IMR-90 (cell line): ENCODE data around the gene KIF5C. TPM values are rescaled to one million over a fixed set of nuclear protein-coding genes. Genes with fewer than 3 reads are reported as not detected.

Experiments used
- ATAC-seq: fragments of 200-7000 bp; cut with Tn5 transposase; 2 replicates; pipeline ENCODE4 v1.9.1; 2020; ENCODE audit warnings: low read depth, mild to moderate bottlenecking, moderate library complexity
- BruUV-seq: library from RNA; stranded (reverse); fragments of 400-500 nt; replicated peaks from 2 replicates; lab custom pipeline; 2021; lab: Mats Ljungman, UMichigan
- CTCF ChIA-PET: fragments of 300-600 bp; formaldehyde crosslinking; extraction: SDS; loops from one replicate; lab custom pipeline; 2021; ENCODE audit warnings: antibody characterized with exemption; lab: Yijun Ruan, JAX
- POLR2A ChIA-PET: fragments of 300-600 bp; sonication (Branson Sonifier 250); formaldehyde crosslinking; loops from one replicate; lab custom pipeline; 2022; ENCODE audit warnings: antibody characterized with exemption; ENCODE audit not compliant: unreplicated experiment; lab: Charles Lee
- DNase-seq: peaks from one replicate; pipeline ENCODE4 v3.0.0; 2013
- H2AFZ ChIP-seq: replicated peaks from 2 replicates; pipeline ENCODE3; 2013; ENCODE audit warnings: low read length, mild to moderate bottlenecking; ENCODE audit not compliant: poor library complexity
- H2AK5ac ChIP-seq: 2 replicates; pipeline ENCODE4 v1.6.1; 2013; ENCODE audit warnings: low read depth, low read length, inconsistent platforms
- H2AK9ac ChIP-seq: replicated peaks from 2 replicates; pipeline ENCODE3; 2013; ENCODE audit warnings: mild to moderate bottlenecking, low read depth, low read length, moderate library complexity; ENCODE audit not compliant: poor library complexity
- H2BK120ac ChIP-seq: 2 replicates; pipeline ENCODE4 v1.6.1; 2013; ENCODE audit warnings: low read depth, low read length, inconsistent platforms
- H2BK15ac ChIP-seq: 3 replicates; pipeline ENCODE4 v1.6.1; 2013; ENCODE audit warnings: low read depth, low read length, inconsistent platforms
- H2BK20ac ChIP-seq: 2 replicates; pipeline ENCODE4 v1.6.1; 2013; ENCODE audit warnings: low read depth, mild to moderate bottlenecking, inconsistent platforms, low read length, moderate library complexity
- H2BK5ac ChIP-seq: 2 replicates; pipeline ENCODE4 v1.6.1; 2013; ENCODE audit warnings: mild to moderate bottlenecking, low read depth, low read length, inconsistent platforms; ENCODE audit not compliant: poor library complexity, severe bottlenecking
- H3K14ac ChIP-seq: replicated peaks from 2 replicates; pipeline ENCODE4 v1.6.1; 2013; ENCODE audit warnings: low read depth, low read length, inconsistent platforms
- H3K18ac ChIP-seq: 2 replicates; pipeline ENCODE4 v1.6.1; 2013; ENCODE audit warnings: low read depth, low read length, control low read depth
- H3K23ac ChIP-seq: 2 replicates; pipeline ENCODE4 v1.6.1; 2013; ENCODE audit warnings: low read depth, low read length, inconsistent platforms
- H3K27ac ChIP-seq: 2 replicates; pipeline ENCODE4 v1.5.1; 2013; ENCODE audit warnings: mild to moderate bottlenecking, control low read depth, low read length; ENCODE audit not compliant: insufficient read depth
- H3K27me3 ChIP-seq: 2 replicates; pipeline ENCODE4 v1.6.1; 2013; ENCODE audit warnings: low read length; ENCODE audit not compliant: control insufficient read depth, insufficient read depth
- H3K36me3 ChIP-seq: 2 replicates; pipeline ENCODE4 v1.6.1; 2013; ENCODE audit warnings: low read length, mixed read lengths; ENCODE audit not compliant: control insufficient read depth, insufficient read depth
- H3K4ac ChIP-seq: 2 replicates; pipeline ENCODE4 v1.6.1; 2013; ENCODE audit warnings: low read depth, low read length, inconsistent platforms
- H3K4me1 ChIP-seq: 2 replicates; pipeline ENCODE4 v1.6.1; 2013; ENCODE audit warnings: low read length, mixed read lengths; ENCODE audit not compliant: control insufficient read depth, insufficient read depth
- H3K4me2 ChIP-seq: 2 replicates; pipeline ENCODE4 v1.6.1; 2013; ENCODE audit warnings: low read depth, mild to moderate bottlenecking, control low read depth, low read length, moderate library complexity
- H3K4me3 ChIP-seq: 2 replicates; pipeline ENCODE4 v1.5.1; 2013; ENCODE audit warnings: low read depth, mild to moderate bottlenecking, control low read depth, low read length, moderate library complexity; ENCODE audit not compliant: insufficient read depth
- H3K56ac ChIP-seq: 2 replicates; pipeline ENCODE4 v1.6.1; 2013; ENCODE audit warnings: low read length, inconsistent platforms; ENCODE audit not compliant: insufficient read depth; ENCODE audit errors: extremely low read depth
- H3K79me1 ChIP-seq, 2 experiments: 2 replicates each; pipeline ENCODE4 v1.6.1; 2013; ENCODE audit warnings: low read length in 2 of 2, inconsistent platforms in 1 of 2, low read depth in 1 of 2
- H3K9ac ChIP-seq: 2 replicates; pipeline ENCODE4 v1.6.1; 2013; ENCODE audit warnings: low read depth, low read length, control low read depth
- H3K9me1 ChIP-seq: 2 replicates; pipeline ENCODE4 v1.6.1; 2013; ENCODE audit warnings: low read length, inconsistent platforms; ENCODE audit not compliant: insufficient read depth
- H3K9me3 ChIP-seq: 2 replicates; pipeline ENCODE4 v1.6.1; 2013; ENCODE audit warnings: low read length; ENCODE audit not compliant: control insufficient read depth, insufficient read depth
- H4K20me1 ChIP-seq: 2 replicates; pipeline ENCODE4 v1.6.1; 2013; ENCODE audit warnings: low read length, inconsistent platforms; ENCODE audit not compliant: insufficient read depth
- H4K5ac ChIP-seq: 2 replicates; pipeline ENCODE4 v1.6.1; 2013; ENCODE audit warnings: mild to moderate bottlenecking, low read depth, low read length, control low read depth
- H4K8ac ChIP-seq, 2 experiments: 2 replicates each; pipeline ENCODE4 v1.6.1; 2013; ENCODE audit warnings: low read depth in 2 of 2, low read length in 2 of 2, control low read depth in 1 of 2, inconsistent platforms in 1 of 2
- H4K91ac ChIP-seq: 2 replicates; pipeline ENCODE4 v1.6.1; 2013; ENCODE audit warnings: low read depth, low read length, inconsistent platforms; ENCODE audit not compliant: insufficient read depth
- MAZ ChIP-seq: IDR thresholded peaks from 2 replicates; pipeline ENCODE4 v1.6.1; 2012; ENCODE audit warnings: low read depth, mild to moderate bottlenecking, low read length, improper control_type of control experiment, moderate library complexity, borderline replicate concordance
- MXI1 ChIP-seq: IDR thresholded peaks from 2 replicates; pipeline ENCODE4 v1.6.1; 2012; ENCODE audit warnings: low read depth, mild to moderate bottlenecking, low read length, moderate library complexity, borderline replicate concordance
- NFE2L2 ChIP-seq: fragments of 150-350 bp; IDR thresholded peaks from 2 replicates; pipeline ENCODE4 v1.6.1; 2016; ENCODE audit warnings: low read depth, mild to moderate bottlenecking, low read length
- POLR2A ChIP-seq: IDR thresholded peaks from 2 replicates; pipeline ENCODE4 v1.6.1; 2012; ENCODE audit warnings: mild to moderate bottlenecking, low read depth, low read length
- RCOR1 ChIP-seq: IDR thresholded peaks from 2 replicates; pipeline ENCODE4 v1.6.1; 2012; ENCODE audit warnings: mild to moderate bottlenecking, low read length, improper control_type of control experiment; ENCODE audit not compliant: insufficient replicate concordance
- dilution Hi-C: fragments of 300-500 bp; cut with HindIII; formaldehyde crosslinking; loops from one replicate; pipeline ENCODE4 v1.14.3; 2018; ENCODE audit warnings: low sequenced_read_pairs; ENCODE audit not compliant: unreplicated experiment
- in situ Hi-C: fragments of 300-500 bp; cut with MboI; formaldehyde crosslinking; loops from 3 replicates; pipeline ENCODE4 v1.14.3; 2019; ENCODE audit warnings: low sequenced_read_pairs, inconsistent platforms, mixed read lengths
- intact Hi-C: fragments of 100-400 bp; cut with micrococcal nuclease; formaldehyde crosslinking; loops from 2 replicates; pipeline ENCODE4 v1.10.0; 2022
- polyA plus RNA-seq, 3 experiments: library from polyadenylated mRNA; depleted of rRNA; stranded (reverse); fragments of >200 nt; gene quantifications; 2 replicates each; pipeline ENCODE4 v1.2.3, GENCODE V29; 2012; ENCODE audit warnings: low replicate concordance in 1 of 3
- total RNA-seq: library from RNA; depleted of rRNA; stranded (reverse); fragments of >200 nt; gene quantifications from 2 replicates; pipeline ENCODE4 v1.2.3, GENCODE V29; 2012
- TF ChIP-seq, protein P1 (sequence below): conservative IDR thresholded peaks from 2 replicates; pipeline ENCODE4 v1.5.1; 2012; ENCODE audit warnings: mild to moderate bottlenecking, low read depth, low read length, improper control_type of control experiment
- TF ChIP-seq, protein P2 (sequence below): fragments of 150-350 bp; IDR thresholded peaks from 2 replicates; pipeline ENCODE4 v1.6.1; 2017; ENCODE audit warnings: mild to moderate bottlenecking, antibody characterized with exemption, low read length, low read depth

Gene KIF5C
- total and polyA plus RNA-seq, 2 of the 4 experiments (the other 2 are of a cell fraction) = 0.10 to 0.18 TPM

DNA sequence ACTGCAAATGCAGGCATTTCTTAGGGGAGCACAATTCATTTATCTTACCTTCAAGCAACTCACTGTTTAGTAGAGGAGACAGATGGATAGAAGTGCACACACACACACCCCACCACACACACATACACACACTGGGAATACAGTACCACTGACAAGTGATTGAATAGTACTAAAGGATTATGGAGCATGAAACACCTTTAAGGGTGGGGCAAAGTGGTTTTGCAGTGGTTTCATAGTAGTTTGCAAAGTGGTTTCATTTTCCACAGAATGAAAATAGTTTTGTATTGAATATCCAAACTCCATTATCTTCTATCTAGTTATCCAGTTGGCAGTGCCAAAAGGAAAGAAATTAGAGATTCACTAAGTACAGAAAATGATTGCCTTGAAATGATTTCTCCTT lies 18.9 kb downstream of the KIF5C start:
- Histone ChIP-seq H3K18ac (no peak overlapping the region), H3K23ac (no peak overlapping the region), H3K56ac (no peak overlapping the region), H3K4me2 (no peak overlapping the region), H2BK120ac (no peak overlapping the region), H4K5ac (no peak overlapping the region), H3K9me3 (no peaks in the 10 kb centered on the region), H3K27ac (no peak overlapping the region), H4K20me1 (no peaks in the 10 kb centered on the region), H3K4me3 (no peak overlapping the region), H2BK20ac (no peak overlapping the region), H2AK9ac (no peak overlapping the region), H3K4me1 (no peaks in the 10 kb centered on the region), H3K9ac (no peak overlapping the region), H3K27me3 (no peaks in the 10 kb centered on the region; the same call in 1 of the 2 replicates), H3K79me1 (no peaks in the 10 kb centered on the region), H2BK5ac (no peak overlapping the region), H2BK15ac (no peak overlapping the region), H3K9me1 (no peaks in the 10 kb centered on the region), H2AK5ac (no peak overlapping the region), H4K91ac (no peak overlapping the region), H3K14ac (no peak overlapping the region), H3K4ac (no peak overlapping the region), H4K8ac (no peak overlapping the region), H3K36me3 (no peaks in the 10 kb centered on the region), H2AFZ (no peak overlapping the region)
- no TSS peak for BruUV-seq
- intact Hi-C loops = no loop called here
- dilution Hi-C loops = no loop called here
- no peak for TF ChIP-seq POLR2A
- no peak for TF ChIP-seq MAZ
- TF ChIP-seq, protein P1, sequence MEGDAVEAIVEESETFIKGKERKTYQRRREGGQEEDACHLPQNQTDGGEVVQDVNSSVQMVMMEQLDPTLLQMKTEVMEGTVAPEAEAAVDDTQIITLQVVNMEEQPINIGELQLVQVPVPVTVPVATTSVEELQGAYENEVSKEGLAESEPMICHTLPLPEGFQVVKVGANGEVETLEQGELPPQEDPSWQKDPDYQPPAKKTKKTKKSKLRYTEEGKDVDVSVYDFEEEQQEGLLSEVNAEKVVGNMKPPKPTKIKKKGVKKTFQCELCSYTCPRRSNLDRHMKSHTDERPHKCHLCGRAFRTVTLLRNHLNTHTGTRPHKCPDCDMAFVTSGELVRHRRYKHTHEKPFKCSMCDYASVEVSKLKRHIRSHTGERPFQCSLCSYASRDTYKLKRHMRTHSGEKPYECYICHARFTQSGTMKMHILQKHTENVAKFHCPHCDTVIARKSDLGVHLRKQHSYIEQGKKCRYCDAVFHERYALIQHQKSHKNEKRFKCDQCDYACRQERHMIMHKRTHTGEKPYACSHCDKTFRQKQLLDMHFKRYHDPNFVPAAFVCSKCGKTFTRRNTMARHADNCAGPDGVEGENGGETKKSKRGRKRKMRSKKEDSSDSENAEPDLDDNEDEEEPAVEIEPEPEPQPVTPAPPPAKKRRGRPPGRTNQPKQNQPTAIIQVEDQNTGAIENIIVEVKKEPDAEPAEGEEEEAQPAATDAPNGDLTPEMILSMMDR = no peak
- TF ChIP-seq, protein P2, sequence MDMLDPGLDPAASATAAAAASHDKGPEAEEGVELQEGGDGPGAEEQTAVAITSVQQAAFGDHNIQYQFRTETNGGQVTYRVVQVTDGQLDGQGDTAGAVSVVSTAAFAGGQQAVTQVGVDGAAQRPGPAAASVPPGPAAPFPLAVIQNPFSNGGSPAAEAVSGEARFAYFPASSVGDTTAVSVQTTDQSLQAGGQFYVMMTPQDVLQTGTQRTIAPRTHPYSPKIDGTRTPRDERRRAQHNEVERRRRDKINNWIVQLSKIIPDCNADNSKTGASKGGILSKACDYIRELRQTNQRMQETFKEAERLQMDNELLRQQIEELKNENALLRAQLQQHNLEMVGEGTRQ = no peak
- TF ChIP-seq NFE2L2 = no peak
- TF ChIP-seq MXI1 = no peak
- no peak for TF ChIP-seq RCOR1
- ChIA-PET POLR2A (no interaction called here), CTCF (interaction anchor here (1.0 kb wide), 1 partner anchor 20 kb away, joined by 3 read pairs; no protein-coding TSS in a partner anchor)
- ATAC-seq (no peak), DNase-seq (no peak)
- in situ Hi-C loops = no loop called here
